Upper lobe of left lung (tissue), 4 donors: ENCODE results near the gene MUC5B.

Experiments
- CTCF ChIP-seq, 6 experiments: fragments of 450-650 bp in 4 of 6; fragments of 200-600 bp in 2 of 6; sonication (generic) in 2 of 6; IDR thresholded peaks; one replicate each; pipeline ENCODE4 v1.5.1; 2016 to 2019; ENCODE audit warnings: antibody characterized with exemption in 6 of 6
- EP300 ChIP-seq, 4 donors: sonication (generic); formaldehyde crosslinking; IDR thresholded peaks; one replicate each; pipeline ENCODE4 v1.5.1; 2017; ENCODE audit warnings: antibody characterized with exemption in 4 of 4, control low read depth in 2 of 4
- POLR2A ChIP-seq, 4 donors: fragments of 450-650 bp; IDR thresholded peaks; one replicate each; pipeline ENCODE4 v1.5.1; 2016 to 2017; ENCODE audit warnings: antibody characterized with exemption in 4 of 4, mild to moderate bottlenecking in 2 of 4
- POLR2AphosphoS5 ChIP-seq, 2 donors: sonication (generic); formaldehyde crosslinking; IDR thresholded peaks; one replicate each; pipeline ENCODE4 v1.5.1; 2017; ENCODE audit warnings: antibody characterized with exemption in 2 of 2

GRCh38 chr11:1302041-1302460 is 79.2 kb downstream of the MUC5B start:
- TF ChIP-seq CTCF (IDR thresholded peaks at IDR 0.05) (no peak), EP300 (IDR thresholded peaks at IDR 0.05) (no peak), POLR2AphosphoS5 (IDR thresholded peaks at IDR 0.05) (no peak), POLR2A (IDR thresholded peaks at IDR 0.05) (no peak)
